Measurements from ENCODE around the gene CDC5L. TPM values are rescaled to one million over a fixed set of nuclear protein-coding genes. Genes with fewer than 3 reads are reported as not detected.

The CDC5L gene
- total RNA-seq, 6 donors from 2014 or later: 5.4 to 24.0 (median 13.8) TPM

GRCh38 chr6:44452725-44453124 is 65.2 kb downstream of the CDC5L start:
- no peaks in the 10 kb centered on the region for H3K27me3 ChIP-seq
- TF ChIP-seq POLR2A (IDR thresholded peaks at IDR 0.05) (no peak), POLR2AphosphoS5 (IDR thresholded peaks at IDR 0.05) (no peak), CTCF (IDR thresholded peaks at IDR 0.05) (no peak), EP300 (IDR thresholded peaks at IDR 0.05) (no peak)

GRCh38 chr6:44453146-44453545 is 65.6 kb downstream of the CDC5L start:
- Histone ChIP-seq H3K27me3 (no peaks in the 10 kb centered on the region), H3K4me3 (no peak overlapping the region), H3K9me3 (no peaks in the 10 kb centered on the region), H3K27ac (no peak overlapping the region), H3K36me3 (peaks cover 0 to 13% (median 4%) of the 10 kb centered on the region in 4 donors), H3K4me1 (peaks cover 4 to 16% (median 13%) of the 10 kb centered on the region in 4 donors)
- DNase-seq: no peak
- ATAC-seq (ENCODE audit: low FRiP score in 2 of 2): no peak
- TF ChIP-seq EP300 (IDR thresholded peaks at IDR 0.05) (no peak), POLR2AphosphoS5 (IDR thresholded peaks at IDR 0.05) (no peak), POLR2A (IDR thresholded peaks at IDR 0.05) (no peak)
- WGBS, 2 donors: 93 to 97% methylated on average over 1 of the region's 1 CpG

More at GRCh38 chr6:44452725-44453124, 65.2 kb downstream of the CDC5L start:
- no peak overlapping the region for H3K27ac ChIP-seq
- peaks cover 0 to 17% (median 6%) of the 10 kb centered on the region in 4 donors for H3K36me3 ChIP-seq
- no peaks in the 10 kb centered on the region for H3K9me3 ChIP-seq
- peaks cover 4 to 15% (median 11%) of the 10 kb centered on the region in 4 donors for H3K4me1 ChIP-seq
- DNase-seq (no peak), ATAC-seq (ENCODE audit: low FRiP score in 2 of 2) (peak in 1 of 2 donors; percentile 46)
- WGBS, 2 donors: 76 to 83% methylated on average over 4 of the region's 4 CpGs
- no peak overlapping the region for H3K4me3 ChIP-seq

GRCh38 chr6:44454198-44454597 is 66.7 kb downstream of the CDC5L start:
- 72 to 87% methylated on average over 5 of the region's 5 CpGs for WGBS, 2 donors
- Histone ChIP-seq H3K27me3 (no peaks in the 10 kb centered on the region), H3K27ac (no peak overlapping the region), H3K9me3 (no peaks in the 10 kb centered on the region), H3K4me3 (no peak overlapping the region), H3K36me3 (peaks cover 0 to 10% (median 3%) of the 10 kb centered on the region in 4 donors), H3K4me1 (peaks cover 4 to 16% (median 13%) of the 10 kb centered on the region in 4 donors)
- TF ChIP-seq POLR2A (IDR thresholded peaks at IDR 0.05) (no peak), POLR2AphosphoS5 (IDR thresholded peaks at IDR 0.05) (no peak), EP300 (IDR thresholded peaks at IDR 0.05) (no peak), CTCF (IDR thresholded peaks at IDR 0.05) (no peak)
- DNase-seq: no peak
- ATAC-seq (ENCODE audit: low FRiP score in 2 of 2): no peak

GRCh38 chr6:44456070-44456965 is 68.8 kb downstream of the CDC5L start:
- no peak overlapping the region for H3K27ac ChIP-seq
- H3K9me3 ChIP-seq: no peaks in the 10 kb centered on the region
- no peak overlapping the region for H3K4me3 ChIP-seq
- DNase-seq: peak; percentile 66 to 76
- 46 to 48% methylated on average over 16 of the region's 16 CpGs for WGBS, 2 donors
- TF ChIP-seq POLR2AphosphoS5 (IDR thresholded peaks at IDR 0.05): no peak
- TF ChIP-seq CTCF (IDR thresholded peaks at IDR 0.05): peak; percentile 40 to 74 (median 67)
- TF ChIP-seq EP300 (IDR thresholded peaks at IDR 0.05): no peak
- H3K4me1 ChIP-seq: peaks cover 4 to 16% (median 13%) of the 10 kb centered on the region in 4 donors
- H3K27me3 ChIP-seq: no peaks in the 10 kb centered on the region
- H3K36me3 ChIP-seq: peaks cover 0 to 10% (median 2%) of the 10 kb centered on the region in 4 donors
- peak in 1 of 2 donors; percentile 89 for ATAC-seq (ENCODE audit: low FRiP score in 2 of 2)

- no peaks in the 10 kb centered on the region for H3K9me3 ChIP-seq
- 76 to 84% methylated on average over 5 of the region's 5 CpGs for WGBS, 2 donors
- no peak overlapping the region for H3K27ac ChIP-seq
- H3K27me3 ChIP-seq: no peaks in the 10 kb centered on the region
- DNase-seq (no peak), ATAC-seq (ENCODE audit: low FRiP score in 2 of 2) (no peak)
- H3K36me3 ChIP-seq: peaks cover 0 to 10% (median under 1%) of the 10 kb centered on the region in 4 donors
- no peak overlapping the region for H3K4me3 ChIP-seq
- H3K4me1 ChIP-seq: peaks cover 4 to 16% (median 13%) of the 10 kb centered on the region in 4 donors
- TF ChIP-seq EP300 (IDR thresholded peaks at IDR 0.05) (no peak), CTCF (IDR thresholded peaks at IDR 0.05) (no peak), POLR2A (IDR thresholded peaks at IDR 0.05) (no peak), POLR2AphosphoS5 (IDR thresholded peaks at IDR 0.05) (no peak)
Observed at GRCh38 chr6:44456966-44457292, 69.4 kb downstream of the CDC5L start.

All from upper lobe of left lung (tissue), 6 donors.